RWPE2 (cell line): ENCODE results near the gene RAI14.

Experiments
- ATAC-seq: fragments of 200-7000 bp; cut with Tn5 transposase; 3 replicates; pipeline ENCODE4 v1.9.1; 2021; ENCODE audit warnings: low read depth
- DNase-seq: peaks from one replicate; pipeline ENCODE4 v3.0.0-alpha.2; 2020; ENCODE audit warnings: low spot score
- H3K27ac ChIP-seq: fragments of 450-650 bp; 2 replicates; pipeline ENCODE4 v1.5.1; 2017; ENCODE audit warnings: mild to moderate bottlenecking; ENCODE audit not compliant: poor library complexity, severe bottlenecking
- H3K27me3 ChIP-seq: fragments of 250-450 bp; sonication (Bioruptor Pico); 2 replicates; pipeline ENCODE4 v1.5.1; 2021; ENCODE audit warnings: mild to moderate bottlenecking, moderate library complexity; ENCODE audit not compliant: insufficient read depth, poor library complexity, severe bottlenecking
- H3K36me3 ChIP-seq: fragments of 250-450 bp; sonication (Bioruptor Pico); 2 replicates; pipeline ENCODE4 v1.5.1; 2020; ENCODE audit warnings: low read depth, mild to moderate bottlenecking, moderate library complexity
- H3K4me1 ChIP-seq: fragments of 250-450 bp; sonication (Bioruptor Pico); 2 replicates; pipeline ENCODE4 v1.5.1; 2021; ENCODE audit warnings: mild to moderate bottlenecking, moderate library complexity; ENCODE audit not compliant: insufficient read depth, poor library complexity, severe bottlenecking
- H3K4me3 ChIP-seq: fragments of 250-450 bp; sonication (Bioruptor Pico); 2 replicates; pipeline ENCODE4 v1.5.1; 2021; ENCODE audit warnings: mild to moderate bottlenecking, moderate library complexity; ENCODE audit not compliant: severe bottlenecking
- H3K9me3 ChIP-seq: fragments of 250-450 bp; sonication (Bioruptor Pico); 2 replicates; pipeline ENCODE4 v1.5.1; 2021; ENCODE audit warnings: mild to moderate bottlenecking, moderate library complexity; ENCODE audit not compliant: severe bottlenecking
- TF ChIP-seq, protein P1 (sequence below): fragments of 450-650 bp; IDR thresholded peaks from one replicate; pipeline ENCODE4 v1.5.1; 2017; ENCODE audit warnings: mild to moderate bottlenecking, moderate library complexity; ENCODE audit not compliant: poor library complexity, severe bottlenecking

Gene RAI14

DNA sequence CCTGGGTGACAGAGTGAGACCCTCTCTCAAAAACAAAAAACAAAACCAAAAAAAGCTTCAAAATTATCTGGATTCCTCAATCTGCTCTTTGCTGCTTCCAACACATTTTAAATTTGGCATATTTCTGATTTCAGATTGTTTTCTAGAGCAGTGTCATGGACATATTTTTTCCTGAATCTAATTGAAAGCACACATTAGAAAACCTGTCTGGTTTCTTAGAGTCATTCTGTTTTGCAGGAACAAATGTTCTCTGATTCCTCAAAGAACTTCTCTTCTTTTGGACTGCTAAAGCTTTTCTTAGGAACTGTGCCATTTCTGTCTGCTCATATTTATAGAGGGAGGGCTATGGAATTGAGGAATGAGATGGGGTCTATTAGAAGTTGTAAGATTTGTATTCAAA lies 81.6 kb downstream of the RAI14 start:
- DNase-seq = no peak
- H3K27ac ChIP-seq = no peak overlapping the region

GRCh38 chr5:34738381-34738780 lies 82.3 kb downstream of the RAI14 start:
- TF ChIP-seq, protein P1, sequence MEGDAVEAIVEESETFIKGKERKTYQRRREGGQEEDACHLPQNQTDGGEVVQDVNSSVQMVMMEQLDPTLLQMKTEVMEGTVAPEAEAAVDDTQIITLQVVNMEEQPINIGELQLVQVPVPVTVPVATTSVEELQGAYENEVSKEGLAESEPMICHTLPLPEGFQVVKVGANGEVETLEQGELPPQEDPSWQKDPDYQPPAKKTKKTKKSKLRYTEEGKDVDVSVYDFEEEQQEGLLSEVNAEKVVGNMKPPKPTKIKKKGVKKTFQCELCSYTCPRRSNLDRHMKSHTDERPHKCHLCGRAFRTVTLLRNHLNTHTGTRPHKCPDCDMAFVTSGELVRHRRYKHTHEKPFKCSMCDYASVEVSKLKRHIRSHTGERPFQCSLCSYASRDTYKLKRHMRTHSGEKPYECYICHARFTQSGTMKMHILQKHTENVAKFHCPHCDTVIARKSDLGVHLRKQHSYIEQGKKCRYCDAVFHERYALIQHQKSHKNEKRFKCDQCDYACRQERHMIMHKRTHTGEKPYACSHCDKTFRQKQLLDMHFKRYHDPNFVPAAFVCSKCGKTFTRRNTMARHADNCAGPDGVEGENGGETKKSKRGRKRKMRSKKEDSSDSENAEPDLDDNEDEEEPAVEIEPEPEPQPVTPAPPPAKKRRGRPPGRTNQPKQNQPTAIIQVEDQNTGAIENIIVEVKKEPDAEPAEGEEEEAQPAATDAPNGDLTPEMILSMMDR = no peak
- Histone ChIP-seq H3K4me3 (no peak overlapping the region), H3K36me3 (peaks cover 8% of the 10 kb centered on the region), H3K4me1 (peaks cover 11% of the 10 kb centered on the region), H3K27me3 (no peaks in the 10 kb centered on the region), H3K27ac (no peak overlapping the region), H3K9me3 (no peaks in the 10 kb centered on the region)
- no peak for DNase-seq
- no peak for ATAC-seq

More for the DNA sequence above, 81.6 kb downstream of the RAI14 start:
- TF ChIP-seq, protein P1 = no peak
- no peak overlapping the region for H3K4me3 ChIP-seq
- H3K27me3 ChIP-seq = no peaks in the 10 kb centered on the region
- H3K9me3 ChIP-seq = no peaks in the 10 kb centered on the region
- ATAC-seq = no peak
- peaks cover 11% of the 10 kb centered on the region for H3K4me1 ChIP-seq
- H3K36me3 ChIP-seq = peaks cover 15% of the 10 kb centered on the region

DNA sequence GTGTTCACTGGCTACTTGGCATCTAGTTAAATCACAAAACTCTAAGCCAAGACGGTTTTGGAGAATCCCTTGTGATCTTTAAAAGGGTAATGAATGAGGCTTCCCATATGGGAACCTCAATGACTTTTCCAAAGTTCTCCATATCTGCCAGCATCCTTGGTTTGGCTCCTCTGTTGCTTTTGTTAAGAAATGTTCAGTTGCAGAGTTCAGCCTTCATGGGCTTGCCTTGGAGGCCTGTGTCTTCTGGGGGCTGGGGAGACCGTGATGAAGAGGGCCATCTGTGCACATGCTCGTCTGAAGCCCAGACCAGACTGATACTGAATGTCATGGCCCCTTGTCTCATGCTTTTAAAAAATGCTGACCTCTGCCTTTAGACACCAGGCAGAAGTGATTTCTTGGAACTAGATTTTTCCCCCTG lies 84.3 kb downstream of the RAI14 start:
- no peaks in the 10 kb centered on the region for H3K27me3 ChIP-seq
- H3K4me3 ChIP-seq = no peak overlapping the region
- peaks cover 2% of the 10 kb centered on the region for H3K36me3 ChIP-seq
- no peaks in the 10 kb centered on the region for H3K9me3 ChIP-seq
- DNase-seq (no peak), ATAC-seq (no peak)
- H3K4me1 ChIP-seq = peaks cover 7% of the 10 kb centered on the region
- TF ChIP-seq, protein P1 = no peak
- H3K27ac ChIP-seq = no peak overlapping the region

GRCh38 chr5:34742061-34742460 lies 85.9 kb downstream of the RAI14 start:
- TF ChIP-seq, protein P1 = no peak
- H3K9me3 ChIP-seq = no peaks in the 10 kb centered on the region
- H3K27ac ChIP-seq = no peak overlapping the region
- ATAC-seq (no peak), DNase-seq (no peak)
- H3K27me3 ChIP-seq = no peaks in the 10 kb centered on the region
- no peak overlapping the region for H3K4me3 ChIP-seq
- no peaks in the 10 kb centered on the region for H3K36me3 ChIP-seq
- no peaks in the 10 kb centered on the region for H3K4me1 ChIP-seq

DNA sequence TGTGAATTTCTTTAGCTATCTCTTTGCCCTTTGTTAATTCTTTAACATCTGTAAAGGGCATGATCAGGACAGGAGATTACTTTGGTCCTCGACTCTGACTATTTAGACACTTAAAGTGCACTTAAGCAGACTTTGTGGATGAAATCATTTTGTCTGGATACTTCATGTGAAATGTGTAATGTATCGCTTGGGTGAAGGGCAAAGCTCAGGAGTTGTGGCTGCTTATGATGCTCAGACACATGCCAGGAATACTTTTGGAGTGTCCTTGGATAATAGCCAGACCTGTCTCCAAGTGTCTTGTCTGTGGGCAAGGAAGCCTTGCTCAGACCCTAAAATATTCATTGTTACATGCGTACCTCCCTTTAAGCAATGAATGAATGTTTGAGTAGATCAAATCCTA lies 87.8 kb downstream of the RAI14 start:
- Histone ChIP-seq H3K9me3 (no peaks in the 10 kb centered on the region), H3K36me3 (no peaks in the 10 kb centered on the region), H3K4me3 (no peak overlapping the region), H3K4me1 (no peaks in the 10 kb centered on the region), H3K27me3 (no peaks in the 10 kb centered on the region), H3K27ac (peak overlapping the region; percentile 7)
- TF ChIP-seq, protein P1 = no peak
- ATAC-seq = peak; percentile 50; the same call in 2 of the 3 replicates
- no peak for DNase-seq
